ACHN (cell line): ENCODE data around the gene SNX9.
"Not testable (repeated sequence)": the region's sequence is repeated elsewhere in the genome, so short reads cannot be mapped to it uniquely, and the experiment has no call there.

Experiments used
- DNase-seq: peaks from one replicate; pipeline ENCODE4 v3.0.0-alpha.2; 2015
- in situ Hi-C: cut with HindIII; loops from 2 replicates; pipeline ENCODE4 v1.10.0; 2017; ENCODE audit warnings: low sequenced_read_pairs, low pct_ligation_motif_present, low pct_unique_long_range_greater_than_20kb

SNX9 gene

DNA sequence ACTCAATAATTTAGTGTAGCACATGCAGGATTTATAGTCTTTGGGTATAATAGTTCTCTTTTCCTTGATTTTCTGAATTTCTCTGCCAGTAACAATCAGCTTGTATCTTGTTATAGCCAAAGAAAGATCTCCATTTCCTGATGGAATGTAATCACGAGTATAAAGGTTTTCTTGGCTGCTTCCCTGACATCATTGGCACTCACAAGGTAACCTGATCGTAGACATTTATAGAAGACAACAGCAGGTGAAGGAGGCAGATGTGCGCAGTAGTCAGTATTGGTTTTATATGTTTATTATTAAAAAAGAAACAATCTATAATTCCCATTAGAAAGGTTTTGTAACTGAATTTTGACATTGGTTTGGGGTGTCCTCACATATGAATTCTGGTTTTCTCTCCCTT, 114.3 kb downstream of the SNX9 start:
- in situ Hi-C loops = no loop called here
- DNase-seq = no peak

- in situ Hi-C loops = no loop called here
- no peak for DNase-seq
Observed at GRCh38 chr6:157937916-157938315, 114.9 kb downstream of the SNX9 start.

- in situ Hi-C loops, DNase-seq: not testable (repeated sequence)
Observed at GRCh38 chr6:157940375-157941036, 117.5 kb downstream of the SNX9 start.

DNA sequence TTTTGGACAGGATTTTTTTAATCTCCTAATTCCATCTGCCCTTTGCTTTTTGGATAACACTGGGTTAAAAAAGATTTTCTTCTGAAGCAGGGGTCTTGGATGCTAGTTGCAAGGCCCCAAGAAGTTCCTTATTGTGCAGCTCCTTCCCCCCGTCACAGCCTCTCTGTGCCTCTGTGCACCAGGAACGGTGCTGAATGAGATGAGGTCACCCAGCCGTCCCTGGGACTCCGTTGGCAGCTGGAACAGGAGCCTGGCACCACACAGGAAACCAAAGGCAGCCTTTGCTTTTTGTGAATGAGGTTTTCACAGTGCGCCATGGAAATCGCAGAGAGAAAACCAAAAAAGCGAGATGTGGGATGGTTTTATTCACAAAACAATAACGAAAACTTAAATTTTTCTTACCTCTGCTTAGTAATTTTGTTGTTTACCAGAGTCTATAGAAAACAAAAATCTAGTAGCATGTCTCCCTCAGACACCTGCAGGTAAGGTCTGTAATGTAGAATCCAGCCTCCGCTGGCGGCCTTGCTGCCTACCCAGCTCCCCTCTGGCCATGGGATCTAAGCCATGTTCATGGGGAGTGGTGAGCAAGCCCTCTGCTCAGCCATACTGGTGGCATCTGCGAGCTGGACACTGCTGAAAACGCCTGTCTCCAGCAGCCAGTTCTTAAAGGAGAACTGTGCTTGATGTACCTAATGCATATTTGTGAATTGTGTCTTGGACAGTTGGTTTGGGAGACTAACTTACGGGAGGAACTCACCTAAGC, 118.2 kb downstream of the SNX9 start:
- in situ Hi-C loops = no loop called here
- DNase-seq = no peak

DNA sequence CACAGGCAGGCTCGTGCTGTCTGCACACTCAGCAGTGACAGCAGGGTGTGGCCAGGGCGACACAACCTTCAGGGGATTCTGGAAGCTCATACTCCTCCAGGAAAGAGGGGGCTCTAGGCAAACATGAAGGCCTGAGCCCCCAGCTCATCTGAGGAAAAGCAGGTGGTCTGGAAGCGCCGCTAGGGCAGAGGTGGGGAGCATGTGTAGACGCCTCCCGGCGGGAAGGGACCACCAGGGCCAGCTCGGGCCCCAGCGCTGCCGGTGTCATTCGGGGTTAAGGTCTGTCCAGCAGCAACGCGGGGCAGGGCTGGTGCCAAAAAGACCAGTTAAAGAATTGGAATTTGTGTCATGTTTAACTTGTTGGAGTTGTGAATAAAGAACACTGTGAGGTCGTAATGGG, 119.3 kb downstream of the SNX9 start:
- DNase-seq = no peak
- in situ Hi-C loops = no loop called here

DNA sequence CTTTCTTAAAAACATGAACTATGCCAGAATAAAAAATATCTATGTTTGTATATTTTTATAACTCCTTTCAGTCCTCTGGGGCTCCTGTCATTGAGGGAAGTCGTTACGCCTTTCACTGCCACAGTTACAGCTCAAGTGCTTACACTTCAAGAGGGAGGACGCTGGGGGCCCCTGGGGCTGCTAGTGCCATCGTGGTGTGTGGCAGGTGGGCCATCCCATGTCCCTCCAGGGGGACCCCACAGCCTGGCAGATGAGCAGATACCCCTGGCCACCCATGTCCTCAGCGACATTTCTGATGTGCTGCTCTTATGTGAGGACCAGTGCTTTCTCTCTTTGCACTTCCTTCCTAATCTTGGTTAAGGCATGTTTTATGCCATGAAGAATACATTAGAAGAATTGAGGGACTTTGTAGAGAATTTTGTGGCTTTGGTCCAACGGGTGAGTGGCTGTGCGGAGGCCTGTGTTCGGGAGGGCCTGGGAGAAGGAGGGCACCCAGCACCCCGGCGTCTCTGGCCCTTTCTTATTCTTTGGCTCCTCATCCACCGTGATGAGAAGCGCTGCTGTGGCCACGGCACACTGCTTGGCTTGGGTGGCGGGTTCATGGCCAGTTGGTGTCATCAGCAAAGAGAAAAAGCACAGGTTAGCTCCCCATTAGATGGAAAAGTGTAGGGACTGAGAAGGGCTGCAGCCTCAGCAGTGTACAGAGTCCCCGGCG, 120.4 kb downstream of the SNX9 start:
- in situ Hi-C loops = no loop called here
- no peak for DNase-seq

GRCh38 chr6:157943964-157944283, 120.9 kb downstream of the SNX9 start:
- in situ Hi-C loops = no loop called here

DNA sequence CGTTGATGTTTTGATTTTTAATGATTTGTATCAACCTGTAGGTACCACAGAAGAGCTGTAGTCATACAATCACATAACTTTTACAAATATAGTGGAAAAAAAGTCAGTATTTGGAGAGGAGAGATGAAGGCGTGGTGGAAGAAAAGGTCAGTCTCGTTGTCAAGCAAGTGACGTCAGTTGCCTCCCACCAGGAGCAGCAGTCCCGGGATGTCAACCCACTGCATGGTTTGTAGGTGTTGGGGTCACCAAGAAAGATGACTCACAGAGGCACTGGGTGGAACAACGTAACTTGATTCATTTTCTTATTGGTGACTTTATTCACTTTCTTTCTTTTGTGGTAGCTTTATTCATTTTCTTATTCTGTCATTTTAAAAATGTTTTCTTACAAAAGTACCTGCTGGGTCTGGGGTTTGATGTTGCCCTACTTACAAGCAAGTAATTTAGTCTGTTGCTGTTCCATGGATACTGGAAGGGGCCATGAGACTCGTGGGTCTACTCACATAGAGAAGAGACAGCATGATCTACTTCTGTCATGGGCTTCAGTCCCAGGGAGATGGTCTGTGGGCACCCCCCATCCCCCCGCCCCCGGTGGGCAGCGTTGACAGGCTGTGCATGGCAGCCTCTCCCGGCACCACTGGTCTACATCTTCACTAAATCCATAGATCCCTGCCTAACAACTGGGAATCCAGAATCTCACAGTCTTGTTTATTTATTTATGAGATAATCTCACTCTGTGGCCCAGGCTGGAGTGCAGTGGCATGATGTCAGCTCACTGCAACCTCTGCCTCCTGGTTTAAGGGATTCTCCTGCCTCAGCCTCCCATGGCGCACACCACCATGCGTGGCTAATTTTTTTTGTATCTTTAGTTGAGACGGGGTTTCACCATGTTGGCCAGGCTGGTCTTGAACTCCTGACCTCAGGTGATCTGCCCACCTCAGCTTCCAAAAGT, 122.2 kb downstream of the SNX9 start:
- DNase-seq = no peak
- in situ Hi-C loops = no loop called here

More at GRCh38 chr6:157943964-157944283, 120.9 kb downstream of the SNX9 start:
- DNase-seq = no peak

DNA sequence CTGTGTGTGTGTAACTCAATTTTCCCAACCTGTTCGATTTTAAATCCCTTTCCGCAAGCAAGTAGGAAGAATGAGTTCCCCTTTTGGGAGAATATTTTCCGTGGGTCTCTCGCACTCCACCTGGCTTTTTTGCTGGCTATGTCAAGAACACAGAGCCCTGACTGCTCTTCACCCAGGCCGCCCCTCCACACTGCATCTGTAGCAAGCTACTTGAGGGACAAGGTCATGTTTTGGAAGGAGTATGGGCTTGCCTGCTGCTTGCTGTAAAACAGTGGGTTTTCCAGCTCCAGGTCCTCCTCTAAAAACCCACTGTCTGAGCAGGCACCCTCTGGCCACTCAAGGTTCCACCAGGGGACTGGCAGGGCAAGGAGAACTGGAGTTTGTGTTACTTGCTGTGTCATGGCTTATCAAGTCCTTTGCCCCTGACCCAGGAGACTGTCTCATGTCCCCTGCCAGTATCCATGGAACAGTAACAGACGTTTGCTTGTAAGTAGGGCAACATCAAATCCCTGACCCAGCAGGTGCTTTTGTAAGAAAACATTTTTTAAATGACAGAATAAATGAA, 123.1 kb downstream of the SNX9 start:
- DNase-seq = no peak
- in situ Hi-C loops = no loop called here

DNA sequence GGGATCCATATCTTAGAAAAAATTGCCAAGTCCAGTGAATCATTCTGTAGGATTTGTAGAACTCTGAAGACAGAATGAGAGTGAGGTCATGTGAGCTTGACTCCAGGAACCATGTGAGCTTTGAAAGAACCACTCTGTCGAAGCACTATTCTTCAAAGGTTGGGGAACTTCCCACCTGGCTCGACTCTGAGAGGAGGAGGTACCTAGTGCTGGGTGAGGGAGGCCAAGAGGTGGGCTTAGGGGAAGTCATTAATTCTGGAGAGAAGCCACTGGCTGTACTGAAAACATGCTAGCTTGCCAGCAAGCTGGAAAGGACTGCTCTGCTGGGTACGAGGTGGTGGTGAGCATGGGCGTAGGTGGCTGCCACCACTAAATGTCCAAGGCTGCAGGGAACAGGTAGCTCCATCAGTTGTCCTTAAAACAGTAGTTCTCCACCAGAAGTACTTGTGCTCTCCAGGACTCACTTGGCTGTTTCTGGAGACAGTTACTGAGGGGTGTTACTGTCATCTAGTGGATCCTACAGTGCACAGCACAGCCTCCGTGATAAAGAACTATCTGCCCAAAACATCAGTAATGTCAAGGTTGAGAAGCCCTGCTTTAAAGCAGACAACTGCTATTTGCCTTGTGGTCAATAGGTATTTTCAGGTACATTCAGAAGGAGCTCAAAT, 124.0 kb downstream of the SNX9 start:
- in situ Hi-C loops = no loop called here
- DNase-seq = peak; percentile 3

DNA sequence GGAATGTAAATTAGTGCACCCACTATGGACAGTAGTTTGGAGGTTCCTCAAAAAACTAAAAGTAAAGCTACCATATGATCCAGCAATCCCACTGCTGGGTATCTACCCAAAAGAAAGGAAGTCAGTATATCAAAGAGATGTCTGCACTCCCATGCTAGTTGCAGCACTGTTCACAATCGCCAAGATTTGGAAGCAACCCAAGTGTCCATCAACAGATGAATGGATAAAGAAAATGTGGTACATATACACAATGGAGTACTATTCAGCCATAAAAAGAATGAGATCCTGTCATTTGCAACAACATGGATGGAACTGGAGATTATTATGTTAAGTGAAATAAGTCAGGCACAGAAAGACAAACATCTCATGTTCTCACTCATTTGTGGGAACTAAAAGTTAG, 127.9 kb downstream of the SNX9 start:
- DNase-seq, in situ Hi-C loops: not testable (repeated sequence)

- in situ Hi-C loops = no loop called here
- no peak for DNase-seq
Observed at GRCh38 chr6:157951828-157952227, 128.8 kb downstream of the SNX9 start.

DNA sequence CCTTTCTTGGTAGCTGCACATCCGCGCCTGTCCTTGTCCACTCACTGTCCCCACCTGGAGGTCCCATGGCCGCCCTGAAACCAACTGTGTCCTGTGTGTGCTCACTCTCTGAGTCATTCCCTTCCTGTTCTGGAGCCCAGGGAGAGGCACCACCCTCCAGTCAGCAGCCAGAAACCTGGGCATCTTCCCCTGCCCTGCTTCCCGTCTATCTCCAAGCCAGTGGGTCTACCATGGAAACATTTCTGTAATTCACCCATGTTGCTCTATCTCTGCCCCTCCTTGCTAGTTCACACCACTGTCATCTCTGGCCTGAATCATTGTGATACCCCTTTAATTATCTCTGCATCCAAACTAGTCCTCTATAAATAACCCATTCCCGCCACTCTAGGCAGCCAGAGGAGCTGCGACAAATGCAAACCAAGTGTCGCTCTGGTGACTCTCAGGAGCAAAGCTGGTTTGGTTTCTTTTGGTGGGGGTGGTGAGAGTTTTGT, 129.9 kb downstream of the SNX9 start:
- DNase-seq = no peak
- in situ Hi-C loops = no loop called here

DNA sequence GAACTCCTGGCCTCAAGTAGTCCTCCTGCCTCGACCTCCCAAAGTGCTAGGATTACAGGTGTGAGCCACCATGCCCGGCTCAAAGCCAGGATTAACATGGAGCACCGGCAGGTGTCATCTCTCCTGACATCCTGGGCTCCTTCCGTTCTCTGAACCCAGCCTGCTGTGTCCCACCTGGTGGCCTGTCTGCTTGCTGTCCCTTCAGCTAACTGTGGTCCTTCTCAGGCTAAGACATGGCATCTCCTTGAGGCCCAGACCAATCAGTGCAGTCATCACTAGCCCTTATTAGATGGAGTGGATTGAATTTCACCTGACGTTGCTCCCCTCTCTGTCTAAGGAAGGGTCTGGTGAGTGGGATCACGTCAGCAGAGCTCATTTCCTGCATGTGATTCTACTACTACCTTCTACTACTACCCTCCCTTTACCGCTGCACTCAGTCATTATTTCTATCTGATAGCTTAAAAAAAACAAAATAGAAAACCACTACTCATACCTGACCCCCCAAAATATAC, 130.6 kb downstream of the SNX9 start:
- DNase-seq = no peak
- in situ Hi-C loops = no loop called here

DNA sequence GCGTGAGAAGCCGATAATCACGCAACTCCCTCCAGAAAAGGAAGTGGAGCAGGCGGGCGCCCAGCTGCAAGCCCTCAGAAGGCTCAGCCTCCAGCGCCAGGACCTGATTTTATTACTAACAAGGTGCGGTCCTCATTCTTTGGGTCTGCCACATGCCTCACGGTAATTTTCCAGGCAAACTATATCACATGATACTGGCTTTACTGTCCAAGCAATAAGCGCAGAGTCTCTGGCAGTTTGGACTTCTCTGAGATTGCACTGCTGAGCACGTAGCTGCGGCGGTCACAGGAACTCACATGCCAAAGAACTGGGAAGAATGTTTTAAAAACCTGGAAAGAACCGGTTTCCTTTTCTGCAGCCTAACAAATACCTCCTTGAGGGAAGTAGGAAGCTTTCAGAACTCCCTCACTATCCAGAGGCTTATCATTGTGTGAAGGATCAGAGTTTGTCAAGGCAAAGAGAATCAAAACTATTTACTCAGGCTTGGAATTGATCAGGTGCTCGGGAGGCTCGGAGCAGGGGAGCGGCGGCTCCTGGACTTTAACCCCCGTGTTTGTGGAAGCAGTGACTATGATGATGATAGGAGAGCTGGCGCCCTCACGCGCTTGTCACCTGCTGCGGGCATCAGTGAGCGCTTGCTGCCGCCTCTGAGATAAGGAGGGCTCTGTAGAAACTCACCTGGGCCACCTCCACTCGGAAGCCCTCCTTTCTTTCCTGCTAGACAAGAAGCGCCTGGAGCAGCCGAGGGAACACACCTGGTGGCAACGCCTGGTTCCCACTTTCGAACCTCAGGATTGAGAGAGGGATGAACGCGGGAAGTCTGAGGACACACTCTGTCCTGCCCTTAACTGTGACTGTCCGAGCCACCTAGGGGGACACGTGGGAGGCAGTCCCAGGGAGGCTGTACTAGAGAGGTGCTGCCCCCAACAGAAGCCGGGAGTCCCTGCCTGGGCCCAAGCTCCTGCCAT, 131.4 kb downstream of the SNX9 start:
- DNase-seq = peak; percentile 32
- in situ Hi-C loops = no loop called here

DNA sequence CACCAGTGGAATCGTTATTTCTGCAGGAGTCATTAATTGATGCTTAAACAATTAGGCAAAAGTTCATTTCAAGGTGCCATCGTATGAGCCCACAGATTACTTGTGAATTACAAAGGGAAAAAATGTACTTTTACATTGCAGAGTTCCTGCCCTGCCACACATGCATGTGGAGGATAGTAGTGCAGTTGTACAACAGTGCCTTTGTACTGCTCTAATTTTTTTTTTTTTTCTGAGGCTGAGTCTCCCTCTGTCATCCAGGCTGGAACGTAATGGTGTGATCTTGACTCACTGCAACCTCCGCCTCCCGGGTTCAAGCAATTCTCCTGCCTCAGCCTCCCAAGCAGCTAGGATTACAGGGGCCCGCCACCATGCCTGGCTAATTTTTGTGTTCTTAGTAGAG, 132.6 kb downstream of the SNX9 start:
- in situ Hi-C loops = no loop called here
- DNase-seq = no peak
